M059J (cell line): Measurements from ENCODE around the gene SMYD2. TPM values are rescaled to one million over a fixed set of nuclear protein-coding genes. Genes with fewer than 3 reads are reported as not detected.

ENCODE experiments used
- DNase-seq: peaks from one replicate; pipeline ENCODE4 v3.0.0-alpha.2; 2012; ENCODE audit warnings: low read depth
- total RNA-seq: library from RNA; depleted of rRNA; stranded (reverse); fragments of >200 nt; shearing (Covaris generic); gene quantifications from 2 replicates; pipeline ENCODE4 v1.2.3, GENCODE V29; 2014

The SMYD2 gene
- total RNA-seq, 1 experiment from 2014 or later = 78.8 TPM

GRCh38 chr1:214361636-214362035, 80.7 kb downstream of the SMYD2 start:
- no peak for DNase-seq

DNA sequence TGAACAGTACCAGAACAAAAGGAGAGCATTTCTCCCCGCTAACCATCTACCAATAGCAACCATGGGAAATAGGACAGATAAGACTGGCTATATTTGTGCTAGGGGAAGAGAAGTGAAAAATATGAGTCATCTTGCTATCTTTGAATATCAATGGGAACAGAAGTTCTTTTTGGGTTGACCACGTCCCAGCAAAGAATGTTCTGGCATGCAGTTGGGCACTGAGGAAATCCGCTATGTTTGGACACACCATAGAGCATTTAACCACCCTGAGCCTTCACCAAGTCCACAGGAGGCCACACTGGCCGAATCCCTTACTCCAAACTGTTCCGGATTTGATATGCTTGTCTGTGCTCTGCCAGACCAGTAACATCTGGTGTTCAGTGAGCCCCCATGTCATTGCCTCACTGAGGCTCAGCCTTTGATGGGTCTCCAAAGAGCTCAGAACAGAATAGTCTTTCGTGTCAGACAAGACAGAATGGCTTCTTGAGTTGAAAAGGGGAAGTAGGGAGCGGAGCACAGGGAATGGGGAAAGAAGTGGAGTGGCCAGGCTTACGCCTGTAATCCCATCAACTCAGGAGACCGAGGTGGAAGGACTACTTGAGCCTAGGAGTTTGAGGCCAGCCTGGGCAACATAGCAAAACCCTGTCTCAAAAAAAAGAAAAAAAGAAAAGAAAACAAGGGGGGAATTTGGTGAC, 81.4 kb downstream of the SMYD2 start:
- DNase-seq = peak; percentile 54

DNA sequence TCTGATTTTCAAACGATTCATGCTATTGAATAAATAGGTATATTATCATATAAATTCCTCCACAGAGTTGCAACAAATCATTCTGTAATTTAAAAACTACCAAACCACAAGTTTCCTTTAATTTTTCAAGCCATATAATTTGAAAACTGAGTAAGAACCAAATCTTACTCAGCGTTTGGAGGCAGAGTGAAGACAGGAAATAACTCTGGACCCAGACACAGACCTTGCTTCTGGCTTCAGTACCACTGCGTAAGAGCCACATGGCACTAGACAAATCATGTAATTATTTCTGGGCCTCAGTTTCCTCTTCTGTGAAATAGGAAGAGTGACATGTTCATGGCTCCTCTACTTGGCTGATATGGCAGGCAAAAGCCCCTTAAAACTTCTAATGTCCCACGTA, 82.4 kb downstream of the SMYD2 start:
- DNase-seq = no peak

DNA sequence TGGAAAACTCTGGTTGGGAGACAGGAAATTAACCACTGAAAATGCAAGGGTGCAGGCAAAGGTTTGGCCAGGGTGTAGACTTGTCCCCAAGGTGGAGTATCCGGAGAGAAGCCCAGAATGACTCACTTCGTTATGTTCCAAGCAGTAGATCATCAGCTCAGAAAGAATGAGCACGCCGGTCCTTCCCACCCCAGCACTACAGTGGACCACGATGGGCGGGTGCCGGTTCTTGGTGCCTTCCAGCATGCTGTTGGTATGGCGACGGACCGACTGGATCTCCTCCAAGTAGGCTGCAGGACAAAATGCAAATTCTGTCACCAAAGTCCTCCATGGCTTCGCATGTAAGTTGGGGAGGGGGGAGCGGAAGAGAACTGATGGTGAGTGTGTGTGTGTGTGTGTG, 83.4 kb downstream of the SMYD2 start:
- peak; percentile 29 for DNase-seq

DNA sequence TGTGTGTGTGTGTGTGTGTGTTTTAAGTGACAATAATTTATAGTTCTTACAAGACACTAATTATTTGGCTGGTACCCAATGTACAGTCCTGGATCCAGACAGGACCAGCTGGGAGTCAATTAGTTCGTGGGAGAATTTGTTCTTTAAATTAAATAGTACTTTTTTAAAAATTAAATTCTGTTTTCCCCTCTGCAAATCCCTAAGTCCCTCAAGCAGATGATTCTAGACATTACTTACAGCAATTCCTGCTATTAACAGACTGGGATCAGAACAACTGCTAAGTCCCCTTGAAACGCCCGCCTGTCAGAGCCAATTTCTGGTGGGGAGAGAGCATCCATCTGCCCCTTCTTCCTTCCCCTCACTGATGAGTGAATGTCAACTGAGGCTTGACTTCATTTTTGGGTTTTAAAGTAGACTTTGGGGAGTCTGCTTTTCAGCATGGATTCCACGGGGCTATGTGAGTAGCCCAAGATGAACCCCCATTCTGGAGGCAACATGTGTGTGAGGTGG, 83.9 kb downstream of the SMYD2 start:
- no peak for DNase-seq

DNA sequence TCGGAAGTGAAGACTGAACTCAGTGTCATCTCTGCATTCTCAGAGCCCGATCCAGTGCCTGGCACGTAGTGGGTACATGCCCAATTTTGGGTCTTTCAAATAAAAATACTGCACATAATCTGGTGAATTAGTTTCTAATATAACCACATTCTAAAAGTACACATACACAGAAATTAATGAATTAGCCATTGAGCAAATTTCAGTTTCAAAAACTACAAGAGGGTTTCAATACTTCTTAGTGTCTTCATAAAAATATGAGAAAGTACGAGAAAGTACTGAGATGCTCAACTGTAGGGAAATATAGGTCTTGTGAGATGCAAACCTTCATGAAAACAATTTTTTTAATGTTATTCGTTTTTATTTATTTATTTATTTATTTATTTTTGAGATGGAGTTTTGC, 86.9 kb downstream of the SMYD2 start:
- DNase-seq = no peak

DNA sequence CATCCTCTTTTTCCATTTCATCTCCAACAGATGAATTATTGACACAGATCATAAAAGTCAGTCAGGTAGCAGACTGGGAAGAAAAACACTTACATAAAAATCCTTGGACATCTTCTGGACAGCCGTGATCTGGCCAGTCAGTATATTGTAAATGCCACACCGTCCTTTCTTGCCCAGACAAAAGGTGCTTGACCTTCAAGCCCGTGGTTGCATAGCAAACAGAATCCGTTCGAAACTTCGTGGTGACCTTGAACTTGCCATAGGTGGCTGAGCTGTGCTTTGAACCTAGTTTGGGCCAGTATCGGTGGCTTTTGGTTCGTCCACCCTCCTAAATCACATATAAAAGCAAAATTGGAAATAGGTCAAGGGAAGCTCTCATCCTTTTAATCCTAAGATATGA, 88.4 kb downstream of the SMYD2 start:
- no peak for DNase-seq

DNA sequence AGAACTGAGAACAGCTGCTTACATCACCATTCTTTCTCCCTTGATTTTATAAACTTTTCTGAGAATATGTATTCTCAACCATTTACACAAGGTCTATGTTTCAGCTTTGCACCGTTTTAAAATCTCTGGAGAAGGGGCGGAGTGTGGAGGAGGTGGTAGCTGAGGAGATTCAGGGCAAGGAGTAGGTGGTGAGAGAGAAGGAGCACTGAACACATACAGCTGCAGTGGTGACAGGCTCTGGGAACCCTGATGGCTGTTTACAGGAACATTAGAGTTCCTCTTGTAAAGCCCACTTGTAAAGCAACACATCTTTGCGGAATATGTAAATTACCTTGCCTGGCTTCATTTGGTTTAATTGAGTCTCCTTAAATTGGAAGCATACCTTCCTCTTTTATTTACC, 89.7 kb downstream of the SMYD2 start:
- no peak for DNase-seq

- no peak for DNase-seq
These were observed 91.1 kb downstream of the SMYD2 start for GRCh38 chr1:214372092-214372491.

- no peak for DNase-seq
These were observed 96.5 kb downstream of the SMYD2 start for GRCh38 chr1:214377485-214377884.

- peak; percentile 93 for DNase-seq
These were observed 96.9 kb downstream of the SMYD2 start for GRCh38 chr1:214377886-214378285.

DNA sequence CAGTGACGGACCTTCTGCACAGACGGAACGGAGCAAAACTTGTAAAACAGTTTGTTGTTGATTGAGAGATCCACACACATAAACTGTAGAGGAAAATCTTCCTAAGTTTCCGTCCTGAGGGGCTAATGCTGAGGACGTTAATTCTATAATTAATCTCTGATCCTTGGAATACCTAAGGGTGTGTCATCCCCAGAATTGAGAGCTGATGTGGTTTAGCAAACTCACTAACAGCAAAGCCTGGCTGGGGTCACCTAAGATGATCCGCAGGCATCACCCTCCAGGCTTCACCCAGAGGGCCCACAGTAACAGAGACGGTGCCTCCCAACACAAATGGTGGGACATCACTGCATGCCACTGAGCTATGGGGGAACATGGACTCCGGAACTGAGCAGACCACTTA, 97.5 kb downstream of the SMYD2 start:
- DNase-seq = peak; percentile 79

GRCh38 chr1:214379236-214379970, 98.4 kb downstream of the SMYD2 start:
- DNase-seq = no peak

DNA sequence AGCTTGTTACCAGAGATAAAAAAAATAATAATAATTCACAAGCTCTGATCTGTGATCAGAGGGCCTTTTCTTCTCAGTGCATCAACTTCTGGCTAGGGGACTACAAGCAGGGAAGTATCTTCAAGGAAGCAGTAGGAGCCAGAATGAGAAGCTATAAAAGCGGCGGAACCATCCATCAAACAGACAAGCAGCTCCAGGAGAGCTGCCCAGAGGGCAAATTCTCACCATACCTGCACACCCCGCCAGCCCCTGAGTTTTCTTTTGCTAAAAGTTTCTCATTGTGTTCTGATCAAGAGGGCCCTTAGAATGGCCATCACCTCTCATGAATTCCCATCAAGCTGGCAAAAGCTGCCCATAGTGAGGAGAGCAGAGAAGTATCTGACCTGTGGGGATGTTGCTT, 99.4 kb downstream of the SMYD2 start:
- peak; percentile 94 for DNase-seq

- peak; percentile 59 for DNase-seq
These were observed 100.2 kb downstream of the SMYD2 start for GRCh38 chr1:214380986-214381695.

GRCh38 chr1:214383381-214384372, 102.7 kb downstream of the SMYD2 start:
- no peak for DNase-seq

- no peak for DNase-seq
These were observed 103.6 kb downstream of the SMYD2 start for GRCh38 chr1:214384373-214385079.

GRCh38 chr1:214385428-214385827, 104.5 kb downstream of the SMYD2 start:
- DNase-seq = no peak

- DNase-seq = no peak
These were observed 105.4 kb downstream of the SMYD2 start for GRCh38 chr1:214386333-214386732.
